Measurements from ENCODE around the gene GGTA1. TPM values are rescaled to one million over a fixed set of nuclear protein-coding genes. Genes with fewer than 3 reads are reported as not detected.

Gene GGTA1
- total RNA-seq, result 10 to 100 TPM in 2 of 4 donors, 1 to 10 TPM in 2; 5.6 to 18.7 (median 9.5) TPM

DNA sequence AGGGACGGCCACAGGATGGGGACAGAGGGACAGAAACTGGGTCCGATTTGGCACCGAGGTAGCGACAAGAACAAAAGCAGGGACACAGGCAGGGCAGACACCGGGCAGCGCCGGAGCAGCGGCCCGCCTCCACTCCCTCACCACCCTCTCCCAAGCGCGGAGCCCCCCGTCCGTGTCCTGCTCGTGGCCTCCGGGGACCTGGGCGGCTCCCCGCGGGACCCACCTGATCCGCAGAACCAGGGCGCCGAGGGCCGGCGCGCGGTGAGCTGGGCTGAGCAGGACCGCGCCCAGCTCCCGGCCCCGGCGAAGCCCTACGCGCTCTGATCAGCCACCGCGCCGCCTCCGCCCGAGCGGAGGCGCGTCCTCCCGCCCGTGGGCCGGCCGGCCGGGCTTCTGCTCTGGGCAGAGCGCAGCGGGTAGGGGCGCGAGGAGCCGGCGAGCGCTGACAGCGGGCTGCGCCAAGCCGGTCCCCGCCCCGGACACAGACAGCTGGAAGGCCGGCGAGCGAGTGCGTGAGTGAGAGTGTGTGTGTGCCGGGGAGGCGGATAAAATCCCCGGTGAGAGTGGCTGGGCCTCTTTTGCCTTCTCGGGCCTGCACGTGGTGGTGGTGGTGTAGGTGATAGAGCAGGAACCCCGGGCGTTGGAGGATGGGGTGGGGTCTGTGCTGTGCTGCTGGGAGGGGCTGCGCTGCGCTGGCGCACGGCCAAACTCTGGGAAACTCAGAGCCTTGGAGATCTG, at the start of gene GGTA1:
TSS of gene GGTA1 (minus strand) at position 418 of the 738 bp plus-strand sequence. CDS start 31,922 bp downstream, outside the sequence.
- H3K27ac ChIP-seq (replicated peaks in 1 of 4), result peak within 1 kb of the TSS; percentile 66 to 78 (median 72)
- TF ChIP-seq EP300 (IDR thresholded peaks at IDR 0.05) (no peak), POLR2A (IDR thresholded peaks at IDR 0.05; ENCODE audit: low read depth) (no peak), POLR2AphosphoS5 (IDR thresholded peaks at IDR 0.05) (no peak)
- TF ChIP-seq, protein P1, sequence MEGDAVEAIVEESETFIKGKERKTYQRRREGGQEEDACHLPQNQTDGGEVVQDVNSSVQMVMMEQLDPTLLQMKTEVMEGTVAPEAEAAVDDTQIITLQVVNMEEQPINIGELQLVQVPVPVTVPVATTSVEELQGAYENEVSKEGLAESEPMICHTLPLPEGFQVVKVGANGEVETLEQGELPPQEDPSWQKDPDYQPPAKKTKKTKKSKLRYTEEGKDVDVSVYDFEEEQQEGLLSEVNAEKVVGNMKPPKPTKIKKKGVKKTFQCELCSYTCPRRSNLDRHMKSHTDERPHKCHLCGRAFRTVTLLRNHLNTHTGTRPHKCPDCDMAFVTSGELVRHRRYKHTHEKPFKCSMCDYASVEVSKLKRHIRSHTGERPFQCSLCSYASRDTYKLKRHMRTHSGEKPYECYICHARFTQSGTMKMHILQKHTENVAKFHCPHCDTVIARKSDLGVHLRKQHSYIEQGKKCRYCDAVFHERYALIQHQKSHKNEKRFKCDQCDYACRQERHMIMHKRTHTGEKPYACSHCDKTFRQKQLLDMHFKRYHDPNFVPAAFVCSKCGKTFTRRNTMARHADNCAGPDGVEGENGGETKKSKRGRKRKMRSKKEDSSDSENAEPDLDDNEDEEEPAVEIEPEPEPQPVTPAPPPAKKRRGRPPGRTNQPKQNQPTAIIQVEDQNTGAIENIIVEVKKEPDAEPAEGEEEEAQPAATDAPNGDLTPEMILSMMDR (IDR thresholded peaks at IDR 0.05), result no peak
- no peak for DNase-seq (ENCODE audit: extremely low spot score)
- peaks cover 17 to 33% (median 27%) of the 10 kb centered on the region in 4 donors for H3K4me1 ChIP-seq
- no peaks in the 10 kb centered on the region for H3K36me3 ChIP-seq
- WGBS, result 1% methylated on average over 20 of the region's 72 CpGs
- H3K9me3 ChIP-seq, result peaks cover 0 to 4% (median 0%) of the 10 kb centered on the region in 4 donors
- H3K27me3 ChIP-seq, result no peaks in the 10 kb centered on the region
- H3K4me3 ChIP-seq, result peak within 1 kb of the TSS; percentile 61 to 76 (median 66)
- intact Hi-C loops (cut with DNase I), result no loop called here

DNA sequence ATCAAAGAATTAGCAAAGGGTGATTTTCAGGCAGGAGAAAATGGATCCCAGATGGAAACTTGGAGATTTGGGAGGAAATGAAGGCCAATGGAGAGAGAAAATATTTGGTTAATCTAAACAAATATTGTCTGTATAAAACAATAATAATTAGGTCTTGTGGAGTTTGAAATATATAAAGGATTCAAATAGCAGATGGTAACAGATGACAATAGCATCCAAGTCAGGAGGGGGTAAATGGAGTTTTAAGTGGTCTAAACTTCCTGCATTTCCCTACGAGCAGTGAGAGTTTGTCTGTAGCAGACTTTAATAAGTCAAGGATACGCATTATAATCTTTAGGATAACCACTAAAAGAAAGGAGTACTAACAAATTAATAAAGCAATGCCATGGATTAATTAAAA, 49.0 kb upstream of the GGTA1 start:
- H3K27ac ChIP-seq (replicated peaks in 1 of 4), result no peak overlapping the region
- peaks cover 21 to 27% (median 24%) of the 10 kb centered on the region in 4 donors for H3K4me1 ChIP-seq
- intact Hi-C loops (cut with DNase I), result loop anchor here (5.0 kb wide), 1 partner anchor 149 kb away; no protein-coding TSS in a partner anchor
- WGBS, result 89% methylated on average over 2 of the region's 2 CpGs
- DNase-seq (ENCODE audit: extremely low spot score), result no peak
- TF ChIP-seq POLR2AphosphoS5 (IDR thresholded peaks at IDR 0.05) (no peak), POLR2A (IDR thresholded peaks at IDR 0.05; ENCODE audit: low read depth) (no peak), EP300 (IDR thresholded peaks at IDR 0.05) (no peak)
- TF ChIP-seq, protein P1 (IDR thresholded peaks at IDR 0.05), result no peak
- no peaks in the 10 kb centered on the region for H3K27me3 ChIP-seq
- H3K9me3 ChIP-seq, result no peaks in the 10 kb centered on the region
- H3K4me3 ChIP-seq, result no peak overlapping the region
- no peaks in the 10 kb centered on the region for H3K36me3 ChIP-seq

DNA sequence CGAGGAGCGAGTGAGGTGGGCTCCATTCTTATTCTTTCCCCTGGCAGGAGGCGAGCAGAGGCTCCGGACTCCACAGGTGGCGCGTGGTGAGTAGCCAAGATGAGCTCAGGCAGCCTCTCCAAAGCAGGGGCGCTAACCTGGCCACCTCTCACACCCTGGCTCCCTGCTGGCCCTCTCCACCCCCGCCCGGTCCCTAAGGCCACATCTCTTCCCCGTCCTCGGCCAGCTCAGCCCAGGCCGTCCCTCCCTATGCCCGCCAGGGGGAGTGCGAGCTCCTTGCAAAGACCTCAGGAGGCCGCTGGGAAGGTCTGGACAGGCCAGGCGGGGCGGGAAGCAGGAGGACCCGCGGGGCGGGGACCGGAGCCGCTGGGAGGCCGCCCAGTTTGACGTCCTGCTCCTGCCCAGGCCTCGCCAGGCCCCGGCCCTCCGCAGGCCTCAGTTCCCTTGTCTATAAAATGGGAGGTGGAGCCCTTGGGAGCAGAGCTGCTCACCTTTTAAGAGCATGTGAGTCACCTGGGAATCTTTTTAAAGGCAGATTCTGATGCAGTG, 46.3 kb upstream of the GGTA1 start:
- Histone ChIP-seq H3K36me3 (no peaks in the 10 kb centered on the region), H3K27ac (replicated peaks in 1 of 4) (no peak overlapping the region), H3K27me3 (no peaks in the 10 kb centered on the region), H3K4me1 (peaks cover 20 to 25% (median 22%) of the 10 kb centered on the region in 4 donors), H3K9me3 (no peaks in the 10 kb centered on the region), H3K4me3 (peak overlapping the region; percentile 11 to 47 (median 36))
- WGBS, result 0% methylated on average over 5 of the region's 27 CpGs
- TF ChIP-seq, protein P1 (IDR thresholded peaks at IDR 0.05), result peak; percentile 95 to 99 (median 97)
- TF ChIP-seq POLR2AphosphoS5 (IDR thresholded peaks at IDR 0.05) (peak; percentile 15 to 75), POLR2A (IDR thresholded peaks at IDR 0.05; ENCODE audit: low read depth) (no peak), EP300 (IDR thresholded peaks at IDR 0.05) (no peak)
- intact Hi-C loops (cut with DNase I), result loop anchor here (2.0 to 5.0 kb wide), 2 partner anchors 151 to 447 kb away; no protein-coding TSS in a partner anchor
- peak; percentile 97 for DNase-seq (ENCODE audit: extremely low spot score)

DNA sequence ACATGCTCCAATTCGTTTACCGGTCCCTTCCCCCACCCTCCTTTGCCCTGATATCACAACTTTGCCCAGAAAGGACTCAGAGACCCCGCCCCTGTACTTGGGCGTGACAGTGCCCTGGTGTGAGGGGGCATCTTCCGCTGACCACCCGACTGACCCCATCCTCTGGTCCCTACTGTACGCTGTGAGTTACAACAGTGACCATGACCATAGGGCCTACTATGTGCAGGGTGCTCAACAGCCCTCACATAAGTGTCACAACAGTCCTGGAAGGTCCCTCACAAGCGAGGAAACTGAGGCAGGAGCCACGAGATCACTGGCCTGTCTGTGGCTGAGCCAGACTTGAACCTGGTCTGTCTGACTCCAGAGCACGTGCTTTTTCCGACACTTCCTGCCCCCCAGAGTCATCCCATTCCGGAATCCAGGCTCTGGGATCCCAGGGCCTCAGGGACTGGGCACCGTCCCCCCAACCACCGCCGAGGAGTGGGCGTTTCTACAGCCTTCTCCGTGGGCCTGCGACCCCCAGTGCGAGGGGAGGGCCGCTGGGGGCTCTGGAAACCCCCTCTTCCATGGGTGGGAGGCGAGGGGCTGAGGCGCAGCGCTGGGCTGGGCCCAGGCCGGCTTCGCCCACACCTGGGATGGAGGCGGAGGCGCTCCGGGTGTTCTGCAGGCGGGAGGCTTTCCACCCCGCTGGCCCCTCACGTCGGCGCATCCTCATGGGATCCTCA, 45.7 kb upstream of the GGTA1 start:
- WGBS, result 61% methylated on average over 6 of the region's 33 CpGs
- Histone ChIP-seq H3K36me3 (no peaks in the 10 kb centered on the region), H3K4me3 (peak overlapping the region in 3 of 4 donors; percentile 34 to 47 (median 37)), H3K9me3 (no peaks in the 10 kb centered on the region), H3K27me3 (no peaks in the 10 kb centered on the region), H3K4me1 (peaks cover 14 to 19% (median 16%) of the 10 kb centered on the region in 4 donors), H3K27ac (replicated peaks in 1 of 4) (no peak overlapping the region)
- intact Hi-C loops (cut with DNase I), result loop anchor here (2.0 to 5.0 kb wide), 2 partner anchors 152 to 447 kb away; no protein-coding TSS in a partner anchor
- TF ChIP-seq POLR2A (IDR thresholded peaks at IDR 0.05; ENCODE audit: low read depth) (no peak), EP300 (IDR thresholded peaks at IDR 0.05) (no peak)
- no peak for DNase-seq (ENCODE audit: extremely low spot score)
